Thyroid gland (tissue), 4 donors: ENCODE results near the gene CDKL5. TPM values are rescaled to one million over a fixed set of nuclear protein-coding genes. Genes with fewer than 3 reads are reported as not detected.

Source experiments
- DNase-seq, 2 donors: peaks; one replicate each; pipeline ENCODE4 v3.0.0-alpha.2; 2019
- H3K27ac ChIP-seq, 3 donors: fragments of 200-600 bp; sonication (generic); 1 replicate in 2 of 3; 2 replicates in 1 of 3; pipeline ENCODE4 v1.5.1; 2016 to 2019; ENCODE audit warnings: mild to moderate bottlenecking in 1 of 3, moderate library complexity in 1 of 3
- H3K27me3 ChIP-seq: fragments of 200-600 bp; sonication (generic); one replicate; pipeline ENCODE4 v1.5.1; 2019
- H3K36me3 ChIP-seq, 2 donors: fragments of 200-600 bp; sonication (generic); one replicate each; pipeline ENCODE4 v1.5.1; 2016 to 2019
- H3K4me1 ChIP-seq, 2 donors: fragments of 200-600 bp; sonication (generic); one replicate each; pipeline ENCODE4 v1.5.1; 2017 to 2019
- H3K4me3 ChIP-seq, 3 donors: fragments of 200-600 bp; sonication (generic); replicated peaks in 1 of 3; 1 replicate in 2 of 3; 2 replicates in 1 of 3; pipeline ENCODE4 v1.5.1; 2016; ENCODE audit warnings: mild to moderate bottlenecking in 1 of 3
- H3K9me3 ChIP-seq: fragments of 200-600 bp; sonication (generic); one replicate; pipeline ENCODE4 v1.5.1; 2017
- POLR2A ChIP-seq, 2 donors: fragments of 450-650 bp; IDR thresholded peaks; one replicate each; pipeline ENCODE4 v1.6.1; 2017; ENCODE audit warnings: antibody characterized with exemption in 2 of 2, mild to moderate bottlenecking in 2 of 2, moderate library complexity in 1 of 2
- whole genome bisulfite sequencing, 2 donors: methylation state at CpG; one replicate each; pipeline ENCODE4 v1.1.5; 2017; 5-methylcytosine and 5-hydroxymethylcytosine counted together
- intact Hi-C: fragments of 100-400 bp; cut with DNase I; formaldehyde crosslinking; loops from one replicate; pipeline ENCODE4 v1.15.1; 2023
- total RNA-seq, 4 donors: library from RNA; depleted of rRNA; stranded (reverse); fragments of >200 nt; gene quantifications; one replicate each; pipeline ENCODE4 v1.2.3, GENCODE V29; 2016
- TF ChIP-seq, protein P1 (sequence below), 6 experiments: fragments of 200-600 bp in 3 of 6; fragments of 450-650 bp in 3 of 6; sonication (generic) in 3 of 6; IDR thresholded peaks; one replicate each; pipeline ENCODE4 v1.5.1; 2016 to 2019; ENCODE audit warnings: antibody characterized with exemption in 6 of 6, mild to moderate bottlenecking in 2 of 6, inconsistent platforms in 1 of 6, moderate library complexity in 1 of 6

CDKL5 gene
- total RNA-seq, 4 donors from 2014 or later = 8.4 to 14.8 (median 10.0) TPM

DNA sequence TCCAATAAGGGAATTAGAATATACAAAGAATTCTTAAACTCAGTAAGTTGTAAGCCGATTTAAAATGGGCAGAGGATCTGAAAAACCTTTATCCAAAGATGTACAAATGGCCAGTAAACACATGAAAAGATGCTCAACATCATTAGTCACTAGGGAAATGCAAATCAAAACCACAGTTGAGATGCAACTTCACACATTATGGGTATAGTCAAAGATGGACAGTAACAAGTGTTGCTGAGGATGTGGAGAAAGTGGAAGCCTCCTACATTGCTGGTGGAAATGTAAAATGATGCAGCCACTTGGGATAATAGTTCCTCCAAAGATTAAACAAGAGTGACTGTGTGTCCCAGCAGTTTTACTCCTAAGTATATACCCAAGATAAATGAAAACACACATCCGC lies 213.9 kb downstream of the CDKL5 start:
- DNase-seq = no peak
- no peaks in the 10 kb centered on the region for H3K9me3 ChIP-seq
- H3K27me3 ChIP-seq = no peaks in the 10 kb centered on the region
- H3K4me3 ChIP-seq = no peak overlapping the region
- H3K36me3 ChIP-seq = no peaks in the 10 kb centered on the region
- H3K27ac ChIP-seq = no peak overlapping the region
- no peaks in the 10 kb centered on the region for H3K4me1 ChIP-seq
- TF ChIP-seq POLR2A (IDR thresholded peaks at IDR 0.05) = no peak
- TF ChIP-seq, protein P1, sequence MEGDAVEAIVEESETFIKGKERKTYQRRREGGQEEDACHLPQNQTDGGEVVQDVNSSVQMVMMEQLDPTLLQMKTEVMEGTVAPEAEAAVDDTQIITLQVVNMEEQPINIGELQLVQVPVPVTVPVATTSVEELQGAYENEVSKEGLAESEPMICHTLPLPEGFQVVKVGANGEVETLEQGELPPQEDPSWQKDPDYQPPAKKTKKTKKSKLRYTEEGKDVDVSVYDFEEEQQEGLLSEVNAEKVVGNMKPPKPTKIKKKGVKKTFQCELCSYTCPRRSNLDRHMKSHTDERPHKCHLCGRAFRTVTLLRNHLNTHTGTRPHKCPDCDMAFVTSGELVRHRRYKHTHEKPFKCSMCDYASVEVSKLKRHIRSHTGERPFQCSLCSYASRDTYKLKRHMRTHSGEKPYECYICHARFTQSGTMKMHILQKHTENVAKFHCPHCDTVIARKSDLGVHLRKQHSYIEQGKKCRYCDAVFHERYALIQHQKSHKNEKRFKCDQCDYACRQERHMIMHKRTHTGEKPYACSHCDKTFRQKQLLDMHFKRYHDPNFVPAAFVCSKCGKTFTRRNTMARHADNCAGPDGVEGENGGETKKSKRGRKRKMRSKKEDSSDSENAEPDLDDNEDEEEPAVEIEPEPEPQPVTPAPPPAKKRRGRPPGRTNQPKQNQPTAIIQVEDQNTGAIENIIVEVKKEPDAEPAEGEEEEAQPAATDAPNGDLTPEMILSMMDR (IDR thresholded peaks at IDR 0.05) = no peak
- 96 to 98% methylated on average over 2 of the region's 2 CpGs for WGBS, 2 donors
- intact Hi-C loops = no loop called here

DNA sequence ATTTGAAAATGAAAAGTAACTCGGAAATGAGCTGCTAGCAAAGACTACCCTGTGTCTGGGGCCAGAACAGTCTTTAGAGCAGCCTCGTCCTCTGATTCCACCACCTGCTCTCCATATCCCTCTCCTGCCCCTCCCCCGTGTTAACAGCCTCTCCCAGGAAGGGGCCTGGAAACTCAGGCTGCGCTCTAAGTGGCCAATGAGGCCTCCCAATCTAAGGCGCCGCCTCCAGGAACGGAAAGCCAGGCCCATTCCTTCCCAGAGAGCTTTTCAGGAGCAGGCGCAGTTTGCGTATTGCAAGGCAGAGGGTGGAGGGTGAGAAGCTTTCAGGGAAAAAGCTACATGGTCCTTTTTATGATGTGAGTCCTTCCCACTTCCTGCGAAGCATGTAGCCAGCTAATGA lies 215.3 kb downstream of the CDKL5 start:
- TF ChIP-seq, protein P1 (IDR thresholded peaks at IDR 0.05) = no peak
- TF ChIP-seq POLR2A (IDR thresholded peaks at IDR 0.05) = no peak
- no peak overlapping the region for H3K4me3 ChIP-seq
- 83 to 85% methylated on average over 8 to 10 of the region's 10 CpGs for WGBS, 2 donors
- H3K9me3 ChIP-seq = no peaks in the 10 kb centered on the region
- H3K36me3 ChIP-seq = no peaks in the 10 kb centered on the region
- H3K27ac ChIP-seq = no peak overlapping the region
- no peaks in the 10 kb centered on the region for H3K27me3 ChIP-seq
- H3K4me1 ChIP-seq = no peaks in the 10 kb centered on the region
- DNase-seq = no peak
- intact Hi-C loops = no loop called here

DNA sequence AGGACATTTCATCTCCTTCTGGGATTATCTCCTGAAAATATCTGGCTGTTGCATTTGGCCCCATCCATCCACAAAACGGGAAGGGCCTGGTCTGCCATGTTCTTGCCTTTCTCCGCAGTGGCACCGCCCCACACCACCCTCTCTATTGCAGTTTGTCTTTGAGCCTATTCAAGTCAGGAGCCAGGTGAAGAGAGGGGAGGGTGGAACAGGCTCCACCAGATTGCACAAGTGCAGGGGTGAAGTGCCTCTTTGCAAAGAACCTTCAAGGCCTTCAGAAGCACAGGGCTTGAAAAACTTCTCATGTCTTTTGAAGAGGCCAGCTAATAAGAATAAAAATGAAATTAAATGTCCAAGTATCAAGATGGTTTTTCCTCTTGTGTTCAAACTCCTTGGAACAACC lies 217.8 kb downstream of the CDKL5 start:
- intact Hi-C loops = no loop called here
- TF ChIP-seq, protein P1 (IDR thresholded peaks at IDR 0.05) = no peak
- no peak for TF ChIP-seq POLR2A (IDR thresholded peaks at IDR 0.05)
- H3K27ac ChIP-seq = peak overlapping the region in 1 of 3 donors; percentile 32
- peak; percentile 60 to 64 for DNase-seq
- H3K27me3 ChIP-seq = no peaks in the 10 kb centered on the region
- 40 to 54% methylated on average over 3 of the region's 3 CpGs for WGBS, 2 donors
- no peaks in the 10 kb centered on the region for H3K36me3 ChIP-seq
- peaks cover 5 to 8% of the 10 kb centered on the region in 2 donors for H3K4me1 ChIP-seq
- H3K9me3 ChIP-seq = no peaks in the 10 kb centered on the region
- no peak overlapping the region for H3K4me3 ChIP-seq

DNA sequence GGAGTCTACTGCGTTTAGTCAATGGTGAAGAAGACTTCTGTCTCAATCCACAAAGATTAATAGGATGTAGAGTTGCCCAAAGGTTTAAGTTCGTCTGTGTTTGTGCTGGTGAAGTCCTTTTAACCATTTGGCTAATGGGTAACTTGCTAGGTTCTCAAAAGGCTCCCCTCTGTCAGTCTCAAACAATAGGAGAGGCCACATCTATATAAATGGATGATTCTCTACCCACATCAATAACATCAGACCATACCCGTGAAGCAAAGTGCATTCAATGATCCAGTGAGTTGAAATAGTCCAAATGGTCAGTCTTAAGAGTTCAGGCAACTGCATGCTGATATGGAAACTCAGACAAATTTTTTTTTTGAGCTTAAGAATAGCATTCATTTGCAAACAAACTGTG lies 218.4 kb downstream of the CDKL5 start:
- H3K36me3 ChIP-seq = no peaks in the 10 kb centered on the region
- H3K27ac ChIP-seq = no peak overlapping the region
- TF ChIP-seq, protein P1 (IDR thresholded peaks at IDR 0.05) = no peak
- no peak for TF ChIP-seq POLR2A (IDR thresholded peaks at IDR 0.05)
- no peaks in the 10 kb centered on the region for H3K27me3 ChIP-seq
- intact Hi-C loops = no loop called here
- peaks cover 10 to 13% of the 10 kb centered on the region in 2 donors for H3K4me1 ChIP-seq
- DNase-seq = no peak
- no peak overlapping the region for H3K4me3 ChIP-seq
- 69 to 84% methylated on average over 3 of the region's 3 CpGs for WGBS, 2 donors
- no peaks in the 10 kb centered on the region for H3K9me3 ChIP-seq

DNA sequence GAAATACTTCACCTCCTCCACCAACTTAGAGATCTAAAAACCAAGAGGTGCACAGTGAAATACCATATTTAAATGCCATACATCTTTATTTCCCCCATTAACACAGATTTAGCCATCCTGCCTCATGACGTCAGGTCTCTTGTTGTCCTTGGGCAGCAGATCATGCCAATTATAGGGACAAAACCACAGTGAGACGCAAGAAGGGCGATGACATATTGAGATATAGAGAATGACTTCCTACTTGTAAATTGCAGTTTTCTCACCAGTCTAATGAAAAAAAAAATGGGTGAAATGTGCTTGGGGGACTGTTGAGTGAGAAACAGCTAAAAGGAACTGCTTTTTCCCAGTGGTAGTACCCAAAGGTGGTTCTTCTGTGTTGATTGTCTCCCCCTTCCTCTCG lies 222.2 kb downstream of the CDKL5 start:
- intact Hi-C loops = no loop called here
- no peak for DNase-seq
- no peaks in the 10 kb centered on the region for H3K27me3 ChIP-seq
- no peaks in the 10 kb centered on the region for H3K9me3 ChIP-seq
- H3K4me3 ChIP-seq = no peak overlapping the region
- H3K27ac ChIP-seq = peak overlapping the region; percentile 60 to 83 (median 76)
- H3K36me3 ChIP-seq = no peaks in the 10 kb centered on the region
- 87 to 92% methylated on average over 4 of the region's 4 CpGs for WGBS, 2 donors
- TF ChIP-seq POLR2A (IDR thresholded peaks at IDR 0.05) = no peak
- TF ChIP-seq, protein P1 (IDR thresholded peaks at IDR 0.05) = no peak
- peaks cover 19 to 31% of the 10 kb centered on the region in 2 donors for H3K4me1 ChIP-seq
